Kidney (tissue), 14 donors: Measurements from ENCODE around the gene NEDD9. TPM values are rescaled to one million over a fixed set of nuclear protein-coding genes. Genes with fewer than 3 reads are reported as not detected.
A peak's percentile ranks its signal among the peaks of the same experiment; 100 is the strongest.

Experiments
- DNase-seq, 5 donors: peaks; one replicate each; pipeline ENCODE4 v3.0.0-alpha.2; 2013 to 2020
- FAIRE-seq: peaks from 2 replicates; lab custom pipeline; 2012; peaks lifted over from hg19 to GRCh38; lab: Jason Lieb, UNC
- H3K27ac ChIP-seq, 2 donors: one replicate each; pipeline ENCODE4 v1.7.0; 2013; ENCODE audit warnings: low read depth in 2 of 2, low read length in 2 of 2, inconsistent platforms in 1 of 2
- H3K27me3 ChIP-seq: one replicate; pipeline ENCODE4 v1.7.1; 2013; ENCODE audit warnings: low read length, inconsistent platforms; ENCODE audit not compliant: control insufficient read depth, insufficient read depth
- H3K36me3 ChIP-seq, 3 donors: one replicate each; pipeline versions ENCODE4 v1.7.0 to v1.7.1; 2013; ENCODE audit warnings: low read length in 3 of 3, control low read depth in 1 of 3, inconsistent platforms in 1 of 3; ENCODE audit not compliant: insufficient read depth in 3 of 3, control insufficient read depth in 2 of 3
- H3K4me1 ChIP-seq, 3 donors: one replicate each; pipeline versions ENCODE4 v1.7.0 to v1.7.1; 2013; ENCODE audit warnings: low read length in 3 of 3, inconsistent platforms in 1 of 3, low read depth in 1 of 3; ENCODE audit not compliant: control insufficient read depth in 2 of 3, insufficient read depth in 2 of 3
- H3K4me3 ChIP-seq, 3 donors: one replicate each; pipeline versions ENCODE4 v1.7.0 to v1.8.1; 2013; ENCODE audit warnings: low read length in 3 of 3, control low read depth in 1 of 3, inconsistent platforms in 1 of 3
- H3K9ac ChIP-seq, 3 donors: one replicate each; pipeline versions ENCODE4 v1.7.0 to v1.7.1; 2013; ENCODE audit warnings: low read length in 3 of 3, control low read depth in 1 of 3, inconsistent platforms in 1 of 3
- H3K9me3 ChIP-seq, 3 donors: one replicate each; pipeline versions ENCODE4 v1.7.0 to v1.7.1; 2013; ENCODE audit warnings: low read length in 3 of 3, control low read depth in 1 of 3, inconsistent platforms in 1 of 3; ENCODE audit not compliant: control insufficient read depth in 2 of 3, insufficient read depth in 1 of 3
- intact Hi-C: fragments of 100-400 bp; cut with DNase I; formaldehyde crosslinking; loops from one replicate; pipeline ENCODE4 v1.11.1; 2022
- polyA plus RNA-seq: library from polyadenylated mRNA; stranded (reverse); fragments of 350-450 nt; fragmentation: Illumina TruSeq; extraction: RNeasy Lipid Tissue Mini Kit (QIAGEN cat#74804); gene quantifications from one replicate; pipeline ENCODE4 v1.2.3, GENCODE V29; 2014; ENCODE audit warnings: low read depth, low replicate concordance; ENCODE audit not compliant: insufficient read depth
- total RNA-seq: library from RNA; stranded (reverse); fragmentation: NEBNext Ultra II Directional; extraction: Animal tissue kit (Norgen Biotek cat#: 25700); gene quantifications from one replicate; pipeline ENCODE4 v1.2.1, GENCODE V29; 2021
- TF ChIP-seq, protein P1 (sequence below): IDR thresholded peaks from 3 replicates; pipeline ENCODE4 v1.5.1; 2012; ENCODE audit warnings: mild to moderate bottlenecking, moderate library complexity, borderline replicate concordance; ENCODE audit not compliant: insufficient read depth; ENCODE audit errors: extremely low read depth
- donor health status: control.
- donor health status: control.
- donor health status: control.
- donor health status: control.
- donor health status: control.
- donor health status: DM: yes; HTN: yes; CAD: no.
- donor health status: Normal renal cell carcinoma (clear cell type).

The NEDD9 gene
- total and polyA plus RNA-seq, 2 donors from 2014 or later, result 19.2 to 101 TPM

- TF ChIP-seq, protein P1, sequence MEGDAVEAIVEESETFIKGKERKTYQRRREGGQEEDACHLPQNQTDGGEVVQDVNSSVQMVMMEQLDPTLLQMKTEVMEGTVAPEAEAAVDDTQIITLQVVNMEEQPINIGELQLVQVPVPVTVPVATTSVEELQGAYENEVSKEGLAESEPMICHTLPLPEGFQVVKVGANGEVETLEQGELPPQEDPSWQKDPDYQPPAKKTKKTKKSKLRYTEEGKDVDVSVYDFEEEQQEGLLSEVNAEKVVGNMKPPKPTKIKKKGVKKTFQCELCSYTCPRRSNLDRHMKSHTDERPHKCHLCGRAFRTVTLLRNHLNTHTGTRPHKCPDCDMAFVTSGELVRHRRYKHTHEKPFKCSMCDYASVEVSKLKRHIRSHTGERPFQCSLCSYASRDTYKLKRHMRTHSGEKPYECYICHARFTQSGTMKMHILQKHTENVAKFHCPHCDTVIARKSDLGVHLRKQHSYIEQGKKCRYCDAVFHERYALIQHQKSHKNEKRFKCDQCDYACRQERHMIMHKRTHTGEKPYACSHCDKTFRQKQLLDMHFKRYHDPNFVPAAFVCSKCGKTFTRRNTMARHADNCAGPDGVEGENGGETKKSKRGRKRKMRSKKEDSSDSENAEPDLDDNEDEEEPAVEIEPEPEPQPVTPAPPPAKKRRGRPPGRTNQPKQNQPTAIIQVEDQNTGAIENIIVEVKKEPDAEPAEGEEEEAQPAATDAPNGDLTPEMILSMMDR, result no peak
- Histone ChIP-seq H3K9ac (peak overlapping the region in 1 of 3 donors; percentile 24), H3K4me1 (peaks cover 15 to 83% (median 75%) of the 10 kb centered on the region in 3 donors), H3K27ac (peak overlapping the region; percentile 85 to 93), H3K27me3 (no peaks in the 10 kb centered on the region), H3K9me3 (no peaks in the 10 kb centered on the region), H3K4me3 (no peak overlapping the region), H3K36me3 (peaks cover 0 to 7% (median 0%) of the 10 kb centered on the region in 3 donors)
- FAIRE-seq, result no peak
- intact Hi-C loops, result no loop called here
- no peak for DNase-seq
These were observed 14.4 kb downstream of the NEDD9 start for GRCh38 chr6:11218102-11218442.

DNA sequence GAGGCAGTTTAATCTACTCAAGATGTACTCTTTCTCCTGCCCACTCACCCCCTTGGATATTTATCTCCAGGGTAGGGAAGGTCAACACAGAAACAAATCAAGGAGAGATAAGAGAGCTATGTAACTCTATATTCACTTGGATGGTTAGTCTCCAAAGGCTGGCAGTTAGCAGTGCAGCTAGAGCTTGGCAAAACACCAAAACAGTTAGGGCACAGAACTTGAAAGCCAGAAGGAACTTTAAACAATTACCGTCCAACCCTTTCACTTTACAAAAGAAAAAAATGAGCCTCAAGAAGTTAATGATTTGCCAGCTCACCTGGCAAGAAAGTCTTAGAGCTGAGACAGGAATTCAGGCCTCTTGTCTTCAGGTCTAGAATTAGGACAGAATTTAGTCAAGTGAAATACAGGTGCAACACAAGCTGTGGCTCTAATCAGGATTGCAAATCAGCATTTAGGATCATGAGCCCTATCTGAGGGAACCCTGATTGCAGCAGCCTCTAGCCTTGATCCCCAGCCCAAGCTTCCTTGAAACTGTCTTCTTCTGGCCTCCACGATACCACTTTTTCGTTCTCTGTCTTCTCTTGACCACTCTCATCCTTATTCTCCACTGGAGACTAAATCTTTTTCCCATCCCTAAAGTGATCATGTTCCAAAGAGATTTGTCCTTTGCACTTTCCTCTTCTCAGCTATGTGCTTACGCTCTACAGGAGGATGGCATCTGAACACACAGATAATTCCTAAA is 14.9 kb downstream of the NEDD9 start:
- TF ChIP-seq, protein P1, result no peak
- Histone ChIP-seq H3K9ac (no peak overlapping the region), H3K4me3 (no peak overlapping the region), H3K36me3 (peaks cover 2 to 13% (median 4%) of the 10 kb centered on the region in 3 donors), H3K27me3 (no peaks in the 10 kb centered on the region), H3K9me3 (no peaks in the 10 kb centered on the region), H3K27ac (peak overlapping the region; percentile 85 to 93), H3K4me1 (peaks cover 15 to 80% (median 75%) of the 10 kb centered on the region in 3 donors)
- intact Hi-C loops, result no loop called here
- FAIRE-seq (peak; percentile 81), DNase-seq (peak in 2 of 5 donors; percentile 87 to 89)

DNA sequence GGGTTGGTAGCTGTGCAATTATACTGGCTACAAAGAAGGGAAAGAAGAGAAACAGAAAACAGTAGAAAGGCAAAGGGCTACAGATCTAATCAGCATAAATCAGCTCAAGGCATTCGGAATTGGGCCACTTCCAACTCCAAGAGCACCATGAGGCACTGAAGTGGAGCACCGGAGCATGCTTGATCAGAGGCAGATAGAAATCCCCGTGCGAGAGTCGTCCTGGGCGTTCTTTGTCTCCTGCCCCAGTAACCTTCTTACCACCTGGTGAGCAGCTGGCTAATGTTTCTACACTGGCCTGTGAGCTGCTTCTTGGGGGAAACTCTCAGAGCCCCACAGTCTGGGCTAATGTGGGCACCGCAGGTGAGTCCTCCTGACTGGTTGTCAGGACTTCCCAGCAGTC is 16.7 kb downstream of the NEDD9 start:
- H3K4me3 ChIP-seq, result peak overlapping the region in 2 of 3 donors; percentile 18 to 21
- H3K9ac ChIP-seq, result peak overlapping the region in 1 of 3 donors; percentile 20

More for the DNA sequence above, 16.7 kb downstream of the NEDD9 start:
- Histone ChIP-seq H3K4me1 (peaks cover 15 to 77% (median 77%) of the 10 kb centered on the region in 3 donors), H3K27ac (peak overlapping the region; percentile 60 to 93), H3K9me3 (no peaks in the 10 kb centered on the region), H3K27me3 (no peaks in the 10 kb centered on the region), H3K36me3 (peaks cover 2 to 13% (median 5%) of the 10 kb centered on the region in 3 donors)
- no peak for FAIRE-seq
- DNase-seq, result peak in 2 of 5 donors; percentile 74 to 81
- intact Hi-C loops, result no loop called here
- TF ChIP-seq, protein P1, result no peak
